NCI-H69 (cell line): ENCODE results near the gene ALG14.

Experiments used
- DNase-seq: peaks from one replicate; lab custom pipeline; 2025; lab: John Stamatoyannopoulos, UW

Gene ALG14

GRCh38 chr1:94980582-94981574, 91.9 kb downstream of the ALG14 start:
- DNase-seq, result no peak

- no peak for DNase-seq
Observed at GRCh38 chr1:94979656-94980581, 92.8 kb downstream of the ALG14 start.

GRCh38 chr1:94979131-94979530, 93.6 kb downstream of the ALG14 start:
- DNase-seq, result no peak

GRCh38 chr1:94978401-94978800, 94.3 kb downstream of the ALG14 start:
- DNase-seq, result no peak

- DNase-seq, result no peak
Observed at GRCh38 chr1:94976971-94977548, 95.7 kb downstream of the ALG14 start.

- DNase-seq, result no peak
Observed at GRCh38 chr1:94974824-94975223, 97.9 kb downstream of the ALG14 start.

GRCh38 chr1:94974241-94974640, 98.5 kb downstream of the ALG14 start:
- no peak for DNase-seq

- DNase-seq, result no peak
Observed at GRCh38 chr1:94973309-94973922, 99.3 kb downstream of the ALG14 start.

GRCh38 chr1:94971491-94971924, 101.2 kb downstream of the ALG14 start:
- DNase-seq, result no peak

GRCh38 chr1:94970783-94971182, 102.0 kb downstream of the ALG14 start:
- DNase-seq, result no peak

GRCh38 chr1:94969137-94969536, 103.6 kb downstream of the ALG14 start:
- no peak for DNase-seq

GRCh38 chr1:94966033-94966432, 106.7 kb downstream of the ALG14 start:
- DNase-seq, result no peak

- DNase-seq, result no peak
Observed at GRCh38 chr1:94963864-94964263, 108.9 kb downstream of the ALG14 start.

GRCh38 chr1:94962409-94963265, 110.1 kb downstream of the ALG14 start:
- no peak for DNase-seq

GRCh38 chr1:94961988-94962387, 110.8 kb downstream of the ALG14 start:
- no peak for DNase-seq

GRCh38 chr1:94961582-94961981, 111.2 kb downstream of the ALG14 start:
- no peak for DNase-seq

GRCh38 chr1:94958081-94958480, 114.7 kb downstream of the ALG14 start:
- DNase-seq, result no peak

GRCh38 chr1:94955767-94956632, 116.8 kb downstream of the ALG14 start:
- no peak for DNase-seq

- DNase-seq, result no peak
Observed at GRCh38 chr1:94954263-94955220, 118.2 kb downstream of the ALG14 start.
